ENCODE data around the gene ATP5MC2. TPM values are rescaled to one million over a fixed set of nuclear protein-coding genes. Genes with fewer than 3 reads are reported as not detected.

The ATP5MC2 gene
- total RNA-seq, 1 donor from 2014 or later: 365 TPM

GRCh38 chr12:53623548-53624385 is 52.1 kb downstream of the ATP5MC2 start:
- DNase-seq (ENCODE audit: low spot score): no peak
- intact Hi-C loops (cut with DNase I): no loop called here

- intact Hi-C loops (cut with DNase I): no loop called here
These were observed 53.2 kb downstream of the ATP5MC2 start for GRCh38 chr12:53622724-53623123.

GRCh38 chr12:53618275-53618674 is 57.6 kb downstream of the ATP5MC2 start:
- intact Hi-C loops (cut with DNase I): loop anchor here (10.0 kb wide), 1 partner anchor 53 kb away; no protein-coding TSS in a partner anchor
- no peak for DNase-seq (ENCODE audit: low spot score)

More at GRCh38 chr12:53622724-53623123, 53.2 kb downstream of the ATP5MC2 start:
- DNase-seq (ENCODE audit: low spot score): no peak

GRCh38 chr12:53617700-53618099 is 58.2 kb downstream of the ATP5MC2 start:
- no peak for DNase-seq (ENCODE audit: low spot score)
- intact Hi-C loops (cut with DNase I): loop anchor here (10.0 kb wide), 1 partner anchor 53 kb away; no protein-coding TSS in a partner anchor

GRCh38 chr12:53616950-53617349 is 58.9 kb downstream of the ATP5MC2 start:
- DNase-seq (ENCODE audit: low spot score): no peak
- intact Hi-C loops (cut with DNase I): loop anchor here (10.0 kb wide), 1 partner anchor 52 kb away; no protein-coding TSS in a partner anchor

Other genes with a start within 250 kb of the ATP5MC2 start
- gene PRR13, start 234.3 kb downstream of the ATP5MC2 start, total RNA-seq: 61.5 TPM
- gene PCBP2, start 224.0 kb downstream of the ATP5MC2 start, total RNA-seq: 520 TPM
- 7.0 TPM for gene MAP3K12, start 176.6 kb downstream of the ATP5MC2 start, total RNA-seq
- gene TARBP2, start 174.8 kb downstream of the ATP5MC2 start, total RNA-seq: 11.6 TPM
- gene NPFF, start 168.6 kb downstream of the ATP5MC2 start, total RNA-seq: not detected
- gene ATF7, start 49.7 kb downstream of the ATP5MC2 start, total RNA-seq: 33.5 TPM
- gene CALCOCO1, start 51.4 kb upstream of the ATP5MC2 start, total RNA-seq: 158 TPM
- gene CISTR, start 75.9 kb upstream of the ATP5MC2 start, total RNA-seq: 0.75 TPM